ENCODE data around the gene NODAL.
A peak's percentile ranks its signal among the peaks of the same experiment; 100 is the strongest.

The NODAL gene

DNA sequence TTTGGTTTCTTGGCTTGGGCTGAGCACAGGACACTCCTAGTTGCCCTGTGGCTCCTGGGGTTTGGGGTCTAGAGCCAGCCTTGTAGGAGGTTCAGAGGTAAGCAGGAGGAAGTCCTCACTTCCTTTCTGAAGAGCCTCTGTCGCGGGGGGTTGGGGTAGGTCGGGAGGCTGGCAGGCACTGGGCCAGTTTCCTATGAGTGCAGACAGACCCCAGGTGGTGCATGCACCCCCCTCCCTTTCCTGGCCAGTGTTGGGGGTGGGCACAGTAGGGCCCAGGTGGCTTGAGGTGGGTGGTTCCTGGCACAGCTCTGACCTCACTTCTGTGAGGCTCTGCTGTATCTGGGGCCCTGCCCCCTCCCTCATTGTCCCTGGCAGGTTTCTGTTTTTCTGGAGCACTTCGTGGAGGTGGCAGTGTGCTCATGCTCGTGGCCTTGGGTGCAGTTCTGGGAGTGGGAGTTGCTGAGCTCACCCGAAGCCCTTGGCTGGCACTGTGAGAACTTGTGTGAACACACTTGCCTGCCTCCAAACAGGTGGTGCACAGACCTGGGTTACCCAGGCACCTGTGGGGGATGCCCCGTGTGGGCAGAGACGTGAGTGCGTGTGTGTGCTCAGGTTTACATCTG, 38.9 kb upstream of the NODAL start:
- TF ChIP-seq, protein P1, sequence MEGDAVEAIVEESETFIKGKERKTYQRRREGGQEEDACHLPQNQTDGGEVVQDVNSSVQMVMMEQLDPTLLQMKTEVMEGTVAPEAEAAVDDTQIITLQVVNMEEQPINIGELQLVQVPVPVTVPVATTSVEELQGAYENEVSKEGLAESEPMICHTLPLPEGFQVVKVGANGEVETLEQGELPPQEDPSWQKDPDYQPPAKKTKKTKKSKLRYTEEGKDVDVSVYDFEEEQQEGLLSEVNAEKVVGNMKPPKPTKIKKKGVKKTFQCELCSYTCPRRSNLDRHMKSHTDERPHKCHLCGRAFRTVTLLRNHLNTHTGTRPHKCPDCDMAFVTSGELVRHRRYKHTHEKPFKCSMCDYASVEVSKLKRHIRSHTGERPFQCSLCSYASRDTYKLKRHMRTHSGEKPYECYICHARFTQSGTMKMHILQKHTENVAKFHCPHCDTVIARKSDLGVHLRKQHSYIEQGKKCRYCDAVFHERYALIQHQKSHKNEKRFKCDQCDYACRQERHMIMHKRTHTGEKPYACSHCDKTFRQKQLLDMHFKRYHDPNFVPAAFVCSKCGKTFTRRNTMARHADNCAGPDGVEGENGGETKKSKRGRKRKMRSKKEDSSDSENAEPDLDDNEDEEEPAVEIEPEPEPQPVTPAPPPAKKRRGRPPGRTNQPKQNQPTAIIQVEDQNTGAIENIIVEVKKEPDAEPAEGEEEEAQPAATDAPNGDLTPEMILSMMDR (IDR thresholded peaks at IDR 0.05; ENCODE audit: low read depth, low read length): no peak
- DNase-seq (ENCODE audit: low read depth in 2 of 2): no peak
- H3K4me3 ChIP-seq (replicated peaks in 1 of 2; ENCODE audit: low read depth in 2 of 2, low read length in 2 of 2): no peak overlapping the region

DNA sequence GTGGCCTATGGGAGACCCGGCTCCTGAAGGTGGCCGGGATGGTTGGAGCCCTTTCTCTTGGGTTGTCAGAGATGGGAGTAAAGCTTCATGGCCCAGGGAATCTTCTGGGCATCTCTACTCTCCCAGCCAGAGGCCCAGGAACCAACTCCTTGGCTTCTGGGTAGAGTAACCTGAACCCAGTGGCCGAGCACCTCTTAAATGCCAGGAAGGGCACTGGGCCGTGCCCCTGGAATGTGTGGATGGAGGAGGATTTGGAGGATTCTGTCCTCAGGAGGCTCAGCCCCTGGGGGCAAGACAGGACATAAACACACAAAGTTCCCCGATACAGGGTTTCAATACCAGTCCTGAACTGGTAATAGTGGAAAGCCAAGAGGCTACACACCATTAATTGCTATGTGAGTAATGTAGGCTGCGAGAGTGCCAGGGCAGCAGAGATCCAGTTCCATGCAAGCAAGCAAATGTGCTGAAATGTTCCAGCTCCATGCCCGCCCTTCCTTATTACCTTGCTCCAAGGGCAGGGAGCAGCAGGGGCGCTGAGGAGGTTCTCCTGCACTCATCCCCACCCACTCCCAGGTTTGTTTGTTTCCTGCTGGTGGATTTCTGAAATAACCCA, 38.3 kb upstream of the NODAL start:
- TF ChIP-seq, protein P1 (IDR thresholded peaks at IDR 0.05; ENCODE audit: low read depth, low read length): no peak

DNA sequence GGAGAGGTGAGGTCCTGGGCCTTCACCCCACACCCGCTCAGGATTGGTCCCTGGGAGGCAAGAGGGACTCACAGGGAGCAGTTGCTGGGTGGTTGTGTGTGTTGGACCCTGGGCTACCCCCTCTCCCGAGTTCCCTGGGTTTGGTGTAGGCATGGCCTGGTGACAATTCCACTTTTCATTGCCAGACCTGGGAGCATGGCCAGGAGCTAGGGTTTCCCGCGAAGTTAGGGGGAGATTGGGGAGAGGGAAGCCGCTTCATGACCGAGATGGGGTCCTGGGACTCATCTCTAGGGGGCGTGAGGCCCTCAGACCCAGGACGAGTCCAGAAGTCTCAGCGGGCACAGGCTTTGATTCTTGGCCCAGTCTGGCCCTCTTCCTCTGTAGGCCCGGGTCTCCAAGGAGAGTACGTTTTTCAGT, 37.7 kb upstream of the NODAL start:
- TF ChIP-seq, protein P1 (IDR thresholded peaks at IDR 0.05; ENCODE audit: low read depth, low read length): no peak
- H3K4me3 ChIP-seq (replicated peaks in 1 of 2; ENCODE audit: low read depth in 2 of 2, low read length in 2 of 2): peak overlapping the region in 1 of 2 donors; percentile 17

More for the DNA sequence above, 38.3 kb upstream of the NODAL start:
- no peak overlapping the region for H3K4me3 ChIP-seq (replicated peaks in 1 of 2; ENCODE audit: low read depth in 2 of 2, low read length in 2 of 2)
- DNase-seq (ENCODE audit: low read depth in 2 of 2): no peak

DNA sequence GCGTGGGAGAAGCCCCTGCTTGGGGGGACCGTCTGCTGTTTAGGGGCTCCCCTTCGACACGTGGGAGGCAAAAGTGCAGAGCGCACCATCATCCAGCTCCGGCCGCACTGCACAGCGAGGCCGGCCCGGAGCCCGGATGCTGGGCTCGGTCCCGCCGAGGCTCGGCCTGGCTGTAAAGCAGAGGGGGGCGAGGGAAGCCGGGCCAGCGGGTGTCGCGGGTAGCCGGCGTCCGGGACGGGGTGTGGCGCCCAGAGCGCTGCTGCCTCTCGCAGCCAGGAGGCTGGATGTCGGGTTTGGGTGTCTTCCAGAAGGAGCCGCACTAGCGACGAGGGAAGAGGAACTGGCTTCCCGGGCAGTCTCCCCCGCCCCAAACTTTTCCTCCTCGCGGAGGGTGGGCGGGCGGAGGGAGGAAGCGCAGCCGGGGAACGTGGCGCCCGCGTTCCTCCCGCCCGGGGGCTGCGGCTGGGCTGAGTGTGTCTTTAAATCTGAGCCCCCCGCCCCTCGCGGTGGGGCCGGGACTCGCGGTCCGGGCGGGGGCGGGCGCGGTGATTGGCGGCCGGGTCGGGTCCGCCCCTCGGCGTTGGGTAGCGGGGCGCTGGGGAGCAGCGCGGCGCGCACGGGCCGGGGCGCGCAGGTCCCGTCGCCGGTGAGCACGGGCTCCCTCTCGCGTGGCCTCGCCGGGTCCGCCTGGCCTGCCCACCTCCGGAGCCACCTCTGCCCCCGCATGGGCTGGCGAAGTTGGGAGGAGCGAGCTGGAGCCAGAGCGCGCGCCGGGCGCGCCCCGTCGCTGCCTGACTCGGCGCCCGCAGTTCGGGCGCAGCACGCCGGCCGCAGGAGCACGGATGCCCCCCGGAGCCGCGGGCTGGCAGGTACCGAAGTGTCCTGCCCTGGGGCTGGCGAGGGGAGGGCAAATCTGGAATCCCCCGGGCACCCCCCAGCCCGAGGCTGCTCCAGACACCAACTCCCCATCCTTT, 37.0 kb upstream of the NODAL start, which contains the start of gene PALD1:
Gene PALD1, plus strand, starts transcription at position 577 of the 974 bp plus-strand sequence. CDS start 47,185 bp downstream, outside the sequence.
- peak within 1 kb of the TSS; percentile 30 to 50 for H3K4me3 ChIP-seq (replicated peaks in 1 of 2; ENCODE audit: low read depth in 2 of 2, low read length in 2 of 2)
- TF ChIP-seq, protein P1 (IDR thresholded peaks at IDR 0.05; ENCODE audit: low read depth, low read length): no peak
- DNase-seq (ENCODE audit: low read depth in 2 of 2): peak in 1 of 2 donors; percentile 36

More for the DNA sequence above, 37.7 kb upstream of the NODAL start:
- no peak for DNase-seq (ENCODE audit: low read depth in 2 of 2)

DNA sequence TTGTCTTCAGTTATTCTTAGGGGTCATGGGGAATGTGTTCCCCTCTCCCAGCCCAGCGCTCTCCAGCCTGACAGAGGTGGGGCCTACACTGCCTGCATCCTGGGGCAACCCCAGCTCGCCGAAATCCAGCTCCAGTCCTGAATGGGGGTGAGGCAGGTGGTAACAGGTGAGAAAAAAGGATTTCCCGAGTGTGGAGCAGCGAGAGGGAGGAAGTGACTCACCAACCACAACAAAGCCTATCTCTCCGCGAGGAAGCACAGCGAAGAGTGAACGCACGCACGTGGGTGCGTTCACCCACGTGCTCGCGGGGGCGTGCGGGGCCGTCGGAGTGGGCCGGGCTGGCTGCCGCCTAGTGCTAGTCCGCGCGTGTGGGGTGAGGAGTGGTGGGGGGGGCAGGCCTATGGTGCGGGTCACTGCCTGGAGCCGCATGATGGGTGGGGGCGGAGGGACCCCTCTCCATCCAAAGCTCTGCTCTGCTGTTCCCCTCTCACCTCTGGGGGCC, 36.2 kb upstream of the NODAL start:
- no peak for DNase-seq (ENCODE audit: low read depth in 2 of 2)
- peak overlapping the region in 1 of 2 donors; percentile 50 for H3K4me3 ChIP-seq (replicated peaks in 1 of 2; ENCODE audit: low read depth in 2 of 2, low read length in 2 of 2)
- TF ChIP-seq, protein P1 (IDR thresholded peaks at IDR 0.05; ENCODE audit: low read depth, low read length): no peak

DNA sequence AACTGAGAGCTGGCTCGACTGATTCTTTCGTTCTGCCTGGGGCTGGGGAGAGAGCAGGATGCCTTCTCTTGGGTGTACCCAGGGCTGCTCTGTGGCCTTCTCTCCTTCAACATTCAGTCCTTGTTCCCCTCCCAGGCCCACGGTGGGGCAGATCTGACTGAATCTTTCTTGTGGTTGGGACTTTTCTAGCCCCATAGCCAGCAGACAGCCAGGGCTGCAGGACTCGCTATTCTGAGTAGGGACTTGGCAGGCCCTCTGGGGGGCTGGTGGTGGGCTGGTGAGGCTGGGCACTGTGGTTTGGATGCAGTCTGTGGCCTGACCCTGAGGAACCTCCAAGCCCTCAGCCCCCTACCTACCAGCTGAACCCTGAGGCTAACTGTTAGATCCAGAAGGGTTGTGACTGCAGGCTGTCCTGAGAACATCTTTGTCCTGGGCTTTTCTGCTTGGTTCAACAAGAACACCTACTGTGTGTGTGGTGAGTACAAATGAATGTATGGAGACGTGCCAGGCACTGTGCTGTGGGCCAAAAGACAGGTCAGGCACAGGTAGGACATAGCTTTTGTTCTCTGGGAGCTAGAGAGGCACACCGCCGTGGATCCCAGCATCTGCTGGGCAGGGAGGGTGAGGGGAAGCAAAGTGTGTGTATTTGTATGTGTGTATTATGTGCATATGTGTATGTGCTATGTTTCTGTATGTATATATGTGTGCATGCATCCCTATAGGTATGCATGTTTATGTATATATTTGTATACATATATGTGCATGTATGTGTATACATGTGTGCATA, 35.0 kb upstream of the NODAL start:
- DNase-seq (ENCODE audit: low read depth in 2 of 2): no peak
- TF ChIP-seq, protein P1 (IDR thresholded peaks at IDR 0.05; ENCODE audit: low read depth, low read length): no peak
- no peak overlapping the region for H3K4me3 ChIP-seq (replicated peaks in 1 of 2; ENCODE audit: low read depth in 2 of 2, low read length in 2 of 2)
